H9 (cell line): ENCODE measurements around the gene GALNT9. TPM values are rescaled to one million over a fixed set of nuclear protein-coding genes. Genes with fewer than 3 reads are reported as not detected.

ENCODE experiments used
- DNase-seq: peaks from one replicate; pipeline ENCODE4 v3.0.0-alpha.2; 2017
- H2AFZ ChIP-seq: one replicate; pipeline ENCODE4 v1.6.1; 2013; ENCODE audit warnings: mild to moderate bottlenecking, low read length, control low read depth, moderate library complexity
- H2AK5ac ChIP-seq: 2 replicates; pipeline ENCODE4 v1.6.1; 2013; ENCODE audit warnings: low read length, control low read depth, mixed read lengths; ENCODE audit not compliant: insufficient read length
- H2BK120ac ChIP-seq: one replicate; pipeline ENCODE4 v1.6.1; 2013; ENCODE audit warnings: low read depth, mild to moderate bottlenecking, low read length, control low read depth, inconsistent platforms; ENCODE audit not compliant: poor library complexity, severe bottlenecking
- H2BK12ac ChIP-seq: 2 replicates; pipeline ENCODE4 v1.6.1; 2013; ENCODE audit warnings: low read length, control low read depth, mixed read lengths, low read depth; ENCODE audit not compliant: insufficient read length
- H2BK15ac ChIP-seq: 2 replicates; pipeline ENCODE4 v1.6.1; 2013; ENCODE audit warnings: low read depth, low read length, control low read depth
- H2BK20ac ChIP-seq: one replicate; pipeline ENCODE4 v1.6.1; 2013; ENCODE audit warnings: low read depth, mild to moderate bottlenecking, low read length, control low read depth, inconsistent platforms; ENCODE audit not compliant: poor library complexity, severe bottlenecking
- H2BK5ac ChIP-seq: 2 replicates; pipeline ENCODE4 v1.6.1; 2013; ENCODE audit warnings: low read length, control low read depth, mixed read lengths; ENCODE audit not compliant: insufficient read length
- H3K14ac ChIP-seq: 2 replicates; pipeline ENCODE4 v1.6.1; 2013; ENCODE audit warnings: low read length, control low read depth; ENCODE audit not compliant: insufficient read depth
- H3K18ac ChIP-seq: 2 replicates; pipeline ENCODE4 v1.6.1; 2013; ENCODE audit warnings: low read depth, mild to moderate bottlenecking, mixed read lengths, low read length, control low read depth; ENCODE audit not compliant: insufficient read length
- H3K23ac ChIP-seq: 2 replicates; pipeline ENCODE4 v1.6.1; 2013; ENCODE audit warnings: low read length, control low read depth, mixed read lengths, low read depth; ENCODE audit not compliant: insufficient read length
- H3K23me2 ChIP-seq: 2 replicates; pipeline ENCODE4 v1.6.1; 2013; ENCODE audit warnings: low read depth, mild to moderate bottlenecking, mixed read lengths, low read length, control low read depth; ENCODE audit not compliant: insufficient read length, poor library complexity, severe bottlenecking
- H3K27ac ChIP-seq: 2 replicates; pipeline ENCODE4 v1.5.1; 2013; ENCODE audit warnings: low read length, control low read depth, mixed read lengths, low read depth; ENCODE audit not compliant: insufficient read length
- H3K27me3 ChIP-seq: 2 replicates; pipeline ENCODE4 v1.6.1; 2013; ENCODE audit warnings: low read length, control low read depth, inconsistent platforms; ENCODE audit not compliant: insufficient read depth
- H3K4ac ChIP-seq: 2 replicates; pipeline ENCODE4 v1.6.1; 2013; ENCODE audit warnings: low read depth, mild to moderate bottlenecking, control low read depth, inconsistent platforms, low read length, moderate library complexity
- H3K4me1 ChIP-seq: 2 replicates; pipeline ENCODE4 v1.6.1; 2013; ENCODE audit warnings: low read length, control low read depth, inconsistent platforms; ENCODE audit not compliant: insufficient read depth
- H3K4me2 ChIP-seq: 2 replicates; pipeline ENCODE4 v1.6.1; 2013; ENCODE audit warnings: low read length, control low read depth, mixed read lengths; ENCODE audit not compliant: insufficient read length, insufficient read depth
- H3K56ac ChIP-seq: 2 replicates; pipeline ENCODE4 v1.6.1; 2013; ENCODE audit warnings: low read depth, mild to moderate bottlenecking, mixed read lengths, low read length, control low read depth; ENCODE audit not compliant: insufficient read length
- H3K79me1 ChIP-seq: 2 replicates; pipeline ENCODE4 v1.6.1; 2013; ENCODE audit warnings: low read depth, mild to moderate bottlenecking, moderate library complexity, low read length, control low read depth, inconsistent platforms; ENCODE audit not compliant: insufficient read depth, poor library complexity, severe bottlenecking
- H3K79me2 ChIP-seq: 2 replicates; pipeline ENCODE4 v1.6.1; 2013; ENCODE audit warnings: low read length, control low read depth, inconsistent platforms; ENCODE audit not compliant: insufficient read depth
- H3K9ac ChIP-seq: 2 replicates; pipeline ENCODE4 v1.6.1; 2013; ENCODE audit warnings: low read length, control low read depth, mixed read lengths; ENCODE audit not compliant: insufficient read length; ENCODE audit errors: extremely low read depth
- H3K9me3 ChIP-seq: one replicate; pipeline ENCODE4 v1.6.1; 2013; ENCODE audit warnings: low read depth, low read length, inconsistent platforms; ENCODE audit not compliant: control insufficient read depth
- H3T11ph ChIP-seq: one replicate; pipeline ENCODE4 v1.6.1; 2013; ENCODE audit warnings: mild to moderate bottlenecking, low read length, control low read depth, inconsistent platforms
- H4K20me1 ChIP-seq: one replicate; pipeline ENCODE4 v1.6.1; 2013; ENCODE audit not compliant: control insufficient read depth, insufficient read length, insufficient read depth
- H4K5ac ChIP-seq: 2 replicates; pipeline ENCODE4 v1.6.1; 2013; ENCODE audit warnings: low read depth, mild to moderate bottlenecking, mixed read lengths, low read length, control low read depth; ENCODE audit not compliant: insufficient read length
- H4K8ac ChIP-seq: replicated peaks from 2 replicates; pipeline ENCODE4 v1.6.1; 2013; ENCODE audit warnings: low read length, control low read depth, mixed read lengths, low read depth; ENCODE audit not compliant: insufficient read length
- H4K91ac ChIP-seq: 2 replicates; pipeline ENCODE4 v1.6.1; 2013; ENCODE audit warnings: low read depth, mild to moderate bottlenecking, moderate library complexity, mixed read lengths, low read length, control low read depth; ENCODE audit not compliant: insufficient read length
- H3K27ac Mint-ChIP-seq, 3 experiments: 2 replicates in 2 of 3; 3 replicates in 1 of 3; pipeline ENCODE4 v1.8.0; 2020 to 2021; ENCODE audit warnings: mixed read lengths in 3 of 3, mild to moderate bottlenecking in 1 of 3, moderate library complexity in 1 of 3
- H3K27me3 Mint-ChIP-seq: 2 replicates; pipeline ENCODE4 v1.8.0; 2021; ENCODE audit warnings: low read depth, mild to moderate bottlenecking, moderate library complexity, mixed read lengths
- H3K36me3 Mint-ChIP-seq, 3 experiments: 2 replicates in 2 of 3; 3 replicates in 1 of 3; pipeline ENCODE4 v1.8.0; 2020 to 2021; ENCODE audit warnings: low read depth in 3 of 3, mixed read lengths in 3 of 3; ENCODE audit not compliant: insufficient read depth in 1 of 3
- H3K4me1 Mint-ChIP-seq, 2 experiments: 2 replicates each; pipeline ENCODE4 v1.8.0; 2020; ENCODE audit warnings: mixed read lengths in 2 of 2
- H3K4me3 Mint-ChIP-seq, 2 experiments: 2 replicates in 1 of 2; 3 replicates in 1 of 2; pipeline ENCODE4 v1.8.0; 2020 to 2021; ENCODE audit warnings: mild to moderate bottlenecking in 2 of 2, mixed read lengths in 2 of 2, moderate library complexity in 1 of 2
- H3K9me3 Mint-ChIP-seq, 2 experiments: 2 replicates in 1 of 2; 3 replicates in 1 of 2; pipeline ENCODE4 v1.8.0; 2020; ENCODE audit warnings: mild to moderate bottlenecking in 2 of 2, mixed read lengths in 2 of 2, moderate library complexity in 1 of 2
- WGBS: extraction: QIAGEN DNeasy Blood & Tissue Kit; methylation state at CpG from one replicate; pipeline ENCODE4 v1.1.7; 2013; ENCODE audit warnings: missing lambda C conversion rate, low lambda C conversion rate, mixed read lengths; ENCODE audit not compliant: insufficient read length; ENCODE audit errors: extremely low coverage; 5-methylcytosine and 5-hydroxymethylcytosine counted together
- total RNA-seq: library from RNA; stranded (reverse); gene quantifications from 2 replicates; pipeline ENCODE4 v1.2.1, GENCODE V29; 2021
- TF ChIP-seq, protein P1 (sequence below): fragments of 200-600 bp; sonication (generic); conservative IDR thresholded peaks from 3 replicates; pipeline ENCODE4 v1.8.0; 2021; ENCODE audit warnings: antibody characterized with exemption, mild to moderate bottlenecking

Gene GALNT9
- total RNA-seq, 1 experiment from 2014 or later: 0.35 TPM

DNA sequence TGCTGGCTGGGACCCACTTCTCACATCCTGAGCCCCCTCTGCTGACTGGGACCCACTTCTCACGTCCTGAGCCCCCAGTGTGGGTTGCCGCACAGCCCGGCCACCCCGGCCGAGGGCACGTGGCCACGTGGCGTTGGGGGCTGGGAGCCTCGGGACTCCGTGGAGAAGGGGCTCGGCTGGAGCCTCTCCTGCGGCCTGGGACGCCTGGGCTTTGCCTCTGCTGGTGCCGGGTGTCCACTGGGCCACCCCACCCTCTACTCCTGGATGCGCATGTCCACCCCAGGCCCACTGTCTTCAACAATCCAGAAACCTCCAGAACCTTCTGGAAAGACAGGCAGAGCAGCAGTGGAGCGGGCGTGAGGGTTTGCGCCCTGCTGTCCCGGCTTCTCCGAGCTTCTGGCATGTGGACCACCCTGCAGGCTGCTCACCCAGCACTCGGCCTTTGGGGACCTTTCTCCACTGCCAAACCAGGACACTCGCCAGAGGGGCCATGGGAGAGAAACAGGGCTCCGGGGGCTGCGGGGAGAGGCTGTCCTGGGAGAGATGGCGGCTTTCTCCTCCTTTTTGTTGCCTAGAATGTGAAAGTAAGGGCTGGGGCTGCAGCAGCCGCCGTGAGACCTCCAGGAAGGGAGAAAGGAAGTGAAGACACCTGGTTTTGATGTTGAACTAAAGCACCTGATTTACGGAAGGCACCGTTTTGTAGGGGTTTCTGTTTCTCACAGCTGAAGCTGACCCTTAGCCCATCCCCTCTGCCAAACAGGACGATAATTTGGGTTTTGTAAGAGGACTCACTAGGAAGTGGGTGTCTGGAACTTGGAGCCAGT is 155.2 kb downstream of the GALNT9 start:
- Histone ChIP-seq H4K5ac (no peak overlapping the region), H3K27ac (no peak overlapping the region), H2BK15ac (no peak overlapping the region), H3K23ac (no peak overlapping the region), H2BK12ac (no peak overlapping the region), H2AFZ (no peak overlapping the region), H3K4me2 (no peak overlapping the region), H4K20me1 (no peaks in the 10 kb centered on the region), H3T11ph (no peak overlapping the region), H3K27me3 (no peaks in the 10 kb centered on the region; the same call in 1 of the 2 replicates), H3K4ac (no peak overlapping the region), H2BK20ac (no peak overlapping the region), H2BK5ac (no peak overlapping the region), H3K9me3 (no peaks in the 10 kb centered on the region), H3K14ac (no peak overlapping the region), H3K56ac (no peak overlapping the region), H3K23me2 (no peaks in the 10 kb centered on the region), H3K18ac (no peak overlapping the region), H3K4me1 (no peaks in the 10 kb centered on the region), H4K91ac (no peak overlapping the region), H2AK5ac (no peak overlapping the region), H4K8ac (no peak overlapping the region), H3K79me2 (no peaks in the 10 kb centered on the region), H3K9ac (no peak overlapping the region), H3K79me1 (no peaks in the 10 kb centered on the region), H2BK120ac (no peak overlapping the region)
- TF ChIP-seq, protein P1, sequence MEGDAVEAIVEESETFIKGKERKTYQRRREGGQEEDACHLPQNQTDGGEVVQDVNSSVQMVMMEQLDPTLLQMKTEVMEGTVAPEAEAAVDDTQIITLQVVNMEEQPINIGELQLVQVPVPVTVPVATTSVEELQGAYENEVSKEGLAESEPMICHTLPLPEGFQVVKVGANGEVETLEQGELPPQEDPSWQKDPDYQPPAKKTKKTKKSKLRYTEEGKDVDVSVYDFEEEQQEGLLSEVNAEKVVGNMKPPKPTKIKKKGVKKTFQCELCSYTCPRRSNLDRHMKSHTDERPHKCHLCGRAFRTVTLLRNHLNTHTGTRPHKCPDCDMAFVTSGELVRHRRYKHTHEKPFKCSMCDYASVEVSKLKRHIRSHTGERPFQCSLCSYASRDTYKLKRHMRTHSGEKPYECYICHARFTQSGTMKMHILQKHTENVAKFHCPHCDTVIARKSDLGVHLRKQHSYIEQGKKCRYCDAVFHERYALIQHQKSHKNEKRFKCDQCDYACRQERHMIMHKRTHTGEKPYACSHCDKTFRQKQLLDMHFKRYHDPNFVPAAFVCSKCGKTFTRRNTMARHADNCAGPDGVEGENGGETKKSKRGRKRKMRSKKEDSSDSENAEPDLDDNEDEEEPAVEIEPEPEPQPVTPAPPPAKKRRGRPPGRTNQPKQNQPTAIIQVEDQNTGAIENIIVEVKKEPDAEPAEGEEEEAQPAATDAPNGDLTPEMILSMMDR: no peak
- no peak for DNase-seq
- H3K4me1 Mint-ChIP-seq: peaks cover 3 to 5% of the 10 kb centered on the region in 2 experiments; a peak in 3 of 4 replicates
- H3K27me3 Mint-ChIP-seq: peaks cover 75% of the 10 kb centered on the region
- WGBS: no CpG with 5 or more reads among the region's 30 CpGs
- H3K9me3 Mint-ChIP-seq: no peaks in the 10 kb centered on the region
- H3K36me3 Mint-ChIP-seq: no peaks in the 10 kb centered on the region
- H3K27ac Mint-ChIP-seq: no peak overlapping the region; a peak in 1 of 7 replicates
- H3K4me3 Mint-ChIP-seq: no peak overlapping the region
